Measurements from ENCODE around the gene FCHSD2. TPM values are rescaled to one million over a fixed set of nuclear protein-coding genes. Genes with fewer than 3 reads are reported as not detected.
A peak's percentile ranks its signal among the peaks of the same experiment; 100 is the strongest.

Gene FCHSD2
- total and polyA plus RNA-seq, 2 of the 13 experiments (the other 11 are each of a cell fraction or from before 2014, with no cell fraction given): 20.5 to 24.8 TPM

DNA sequence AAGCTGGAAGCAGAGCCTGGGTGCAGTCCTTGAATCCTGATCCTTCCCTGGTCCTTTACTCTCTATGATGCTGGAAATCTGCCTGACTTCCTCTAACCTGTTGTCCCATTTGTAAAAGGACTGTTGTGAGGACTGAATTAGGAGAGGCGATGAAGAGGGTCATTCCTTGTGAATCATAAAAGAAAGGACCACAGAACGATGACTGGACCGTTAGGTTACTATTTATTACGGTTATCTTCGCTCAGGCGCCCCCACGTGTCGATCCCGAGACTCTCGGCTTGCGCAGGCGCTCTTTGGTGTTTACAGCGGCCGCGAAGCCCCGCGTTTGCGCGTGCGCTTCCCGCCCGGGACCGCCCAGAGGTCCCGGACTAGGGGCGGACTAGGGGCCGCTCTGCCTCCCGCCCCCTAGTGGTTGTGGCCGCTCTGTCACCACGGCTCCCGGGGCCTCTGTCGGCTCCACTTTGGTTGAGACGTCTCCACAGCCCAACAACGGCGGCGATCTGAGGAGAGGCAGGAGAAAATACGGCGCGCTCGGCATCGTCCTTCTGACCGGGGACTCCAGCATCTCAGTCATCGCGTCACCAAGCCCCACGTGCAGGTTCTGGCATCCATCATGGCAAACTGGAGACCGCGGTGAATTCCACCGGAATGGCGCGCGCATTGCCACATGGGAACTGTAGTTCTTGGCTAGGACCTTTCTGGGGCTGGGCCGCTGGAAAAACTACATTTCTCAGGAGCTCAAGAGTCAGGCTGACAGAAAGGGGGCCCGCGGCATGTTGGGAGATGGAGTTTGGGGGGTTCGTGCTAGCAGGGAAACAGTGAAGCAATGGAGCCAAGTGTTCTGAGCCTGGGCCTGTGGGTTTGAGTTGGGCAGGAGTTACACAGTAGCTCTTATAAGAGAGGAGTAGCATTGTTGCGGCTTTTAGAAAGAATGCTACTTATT lies 348.4 kb downstream of the FCHSD2 start, which contains the start of gene STARD10 (continued):
- TF ChIP-seq ARNT2 (CRISPR knock-in tag; IDR thresholded peaks at IDR 0.05; ENCODE audit: low read depth) (no peak), NR3C1 (CRISPR knock-in tag; IDR thresholded peaks at IDR 0.05) (no peak), CCAR2 (optimal IDR thresholded peaks at IDR 0.05; ENCODE audit: low read depth, low read length) (no peak), SPEN (CRISPR knock-in tag; IDR thresholded peaks at IDR 0.05; ENCODE audit: low read depth) (peak; percentile 52; the same call in 1 of the 2 replicates), ZNF3 (CRISPR knock-in tag; IDR thresholded peaks at IDR 0.05) (no peak), ZNF652 (CRISPR knock-in tag; IDR thresholded peaks at IDR 0.05; ENCODE audit: borderline replicate concordance, low read depth) (no peak), NRL (CRISPR knock-in tag; IDR thresholded peaks at IDR 0.05; ENCODE audit: borderline replicate concordance) (peak; percentile 54; the same call in 1 of the 2 replicates), ZNF768 (CRISPR knock-in tag; IDR thresholded peaks at IDR 0.05) (peak; percentile 58; the same call in 1 of the 2 replicates), KAT7 (CRISPR knock-in tag; IDR thresholded peaks at IDR 0.05; ENCODE audit: borderline replicate concordance) (no peak), ZNF839 (CRISPR knock-in tag; IDR thresholded peaks at IDR 0.05; ENCODE audit: borderline replicate concordance) (peak; percentile 74; the same call in 1 of the 2 replicates), ZNF143 (CRISPR knock-in tag; IDR thresholded peaks at IDR 0.05) (peak; percentile 93), ASH2L (IDR thresholded peaks at IDR 0.05; ENCODE audit: insufficient read length, low read depth, low read length) (peak; percentile 79), TBL1XR1 (IDR thresholded peaks at IDR 0.05; ENCODE audit: borderline replicate concordance, low read length, partially characterized antibody) (no peak), RXRB (CRISPR knock-in tag; IDR thresholded peaks at IDR 0.05; ENCODE audit: borderline replicate concordance) (peak; percentile 45; the same call in 1 of the 2 replicates)
- TF ChIP-seq, protein P1, sequence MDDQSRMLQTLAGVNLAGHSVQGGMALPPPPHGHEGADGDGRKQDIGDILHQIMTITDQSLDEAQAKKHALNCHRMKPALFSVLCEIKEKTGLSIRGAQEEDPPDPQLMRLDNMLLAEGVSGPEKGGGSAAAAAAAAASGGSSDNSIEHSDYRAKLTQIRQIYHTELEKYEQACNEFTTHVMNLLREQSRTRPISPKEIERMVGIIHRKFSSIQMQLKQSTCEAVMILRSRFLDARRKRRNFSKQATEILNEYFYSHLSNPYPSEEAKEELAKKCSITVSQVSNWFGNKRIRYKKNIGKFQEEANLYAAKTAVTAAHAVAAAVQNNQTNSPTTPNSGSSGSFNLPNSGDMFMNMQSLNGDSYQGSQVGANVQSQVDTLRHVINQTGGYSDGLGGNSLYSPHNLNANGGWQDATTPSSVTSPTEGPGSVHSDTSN (CRISPR knock-in tag; IDR thresholded peaks at IDR 0.05; ENCODE audit: borderline replicate concordance): no peak
- TF ChIP-seq, protein P2, sequence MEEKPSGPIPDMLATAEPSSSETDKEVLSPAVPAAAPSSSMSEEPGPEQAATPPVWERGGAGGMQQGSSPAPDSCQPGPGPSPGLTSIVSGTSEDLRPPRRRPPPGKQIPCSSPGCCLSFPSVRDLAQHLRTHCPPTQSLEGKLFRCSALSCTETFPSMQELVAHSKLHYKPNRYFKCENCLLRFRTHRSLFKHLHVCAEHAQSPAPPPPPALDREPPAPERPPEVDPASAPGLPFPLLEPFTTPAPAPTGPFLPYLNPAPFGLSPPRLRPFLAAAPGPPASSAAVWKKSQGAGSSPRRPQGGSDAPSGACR (CRISPR knock-in tag; IDR thresholded peaks at IDR 0.05): no peak; the same call in 1 of the 2 replicates
- TF ChIP-seq, protein P3, sequence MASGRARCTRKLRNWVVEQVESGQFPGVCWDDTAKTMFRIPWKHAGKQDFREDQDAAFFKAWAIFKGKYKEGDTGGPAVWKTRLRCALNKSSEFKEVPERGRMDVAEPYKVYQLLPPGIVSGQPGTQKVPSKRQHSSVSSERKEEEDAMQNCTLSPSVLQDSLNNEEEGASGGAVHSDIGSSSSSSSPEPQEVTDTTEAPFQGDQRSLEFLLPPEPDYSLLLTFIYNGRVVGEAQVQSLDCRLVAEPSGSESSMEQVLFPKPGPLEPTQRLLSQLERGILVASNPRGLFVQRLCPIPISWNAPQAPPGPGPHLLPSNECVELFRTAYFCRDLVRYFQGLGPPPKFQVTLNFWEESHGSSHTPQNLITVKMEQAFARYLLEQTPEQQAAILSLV (CRISPR knock-in tag; IDR thresholded peaks at IDR 0.05; ENCODE audit: borderline replicate concordance): peak; percentile 45; the same call in 1 of the 2 replicates
